HG02840 (cell line): ENCODE data around the gene SP100.

Source experiments
- ATAC-seq: cut with Tn5 transposase; IDR thresholded peaks from one replicate; pipeline ENCODE4 v1.9.1; 2021; ENCODE audit warnings: mild to moderate bottlenecking, moderate library complexity, moderate number of reproducible peaks; ENCODE audit not compliant: unreplicated experiment, low FRiP score

The SP100 gene

GRCh38 chr2:230521386-230521785 lies 105.4 kb downstream of the SP100 start:
- ATAC-seq, result no peak

GRCh38 chr2:230525682-230526081 lies 109.7 kb downstream of the SP100 start:
- ATAC-seq, result no peak

GRCh38 chr2:230537531-230537976 lies 121.6 kb downstream of the SP100 start:
- ATAC-seq, result peak; percentile 59

GRCh38 chr2:230540332-230540731 lies 124.3 kb downstream of the SP100 start:
- no peak for ATAC-seq

GRCh38 chr2:230541934-230542380 lies 126.0 kb downstream of the SP100 start:
- peak; percentile 49 for ATAC-seq

GRCh38 chr2:230542751-230543150 lies 126.8 kb downstream of the SP100 start:
- ATAC-seq, result no peak

- ATAC-seq, result no peak
These were observed 136.2 kb downstream of the SP100 start for GRCh38 chr2:230552181-230552580.

- no peak for ATAC-seq
These were observed 141.1 kb downstream of the SP100 start for GRCh38 chr2:230557065-230557464.

- no peak for ATAC-seq
These were observed 149.1 kb downstream of the SP100 start for GRCh38 chr2:230564805-230565779.

- no peak for ATAC-seq
These were observed 153.3 kb downstream of the SP100 start for GRCh38 chr2:230569298-230569697.

- ATAC-seq, result no peak
These were observed 155.0 kb downstream of the SP100 start for GRCh38 chr2:230570987-230571386.

GRCh38 chr2:230575642-230576324 lies 159.8 kb downstream of the SP100 start:
- no peak for ATAC-seq

GRCh38 chr2:230577114-230577513 lies 161.1 kb downstream of the SP100 start:
- ATAC-seq, result no peak

- no peak for ATAC-seq
These were observed 162.1 kb downstream of the SP100 start for GRCh38 chr2:230578106-230578505.

- peak; percentile 60 for ATAC-seq
These were observed 166.9 kb downstream of the SP100 start for GRCh38 chr2:230582851-230583283.

- ATAC-seq, result no peak
These were observed 167.6 kb downstream of the SP100 start for GRCh38 chr2:230583581-230583980.

GRCh38 chr2:230586328-230586982 lies 170.5 kb downstream of the SP100 start:
- ATAC-seq, result no peak

- ATAC-seq, result peak; percentile 2
These were observed 173.0 kb downstream of the SP100 start for GRCh38 chr2:230589025-230589424.

- ATAC-seq, result peak; percentile 89
These were observed 173.6 kb downstream of the SP100 start for GRCh38 chr2:230589497-230590015.

- ATAC-seq, result no peak
These were observed 174.3 kb downstream of the SP100 start for GRCh38 chr2:230590333-230590732.

- no peak for ATAC-seq
These were observed 175.8 kb downstream of the SP100 start for GRCh38 chr2:230591850-230592249.
